Fibroblast of the aortic adventitia (primary cell): ENCODE results near the gene RPS27. TPM values are rescaled to one million over a fixed set of nuclear protein-coding genes. Genes with fewer than 3 reads are reported as not detected.
A peak's percentile ranks its signal among the peaks of the same experiment; 100 is the strongest.

Experiments used
- DNase-seq: peaks from one replicate; pipeline ENCODE4 v3.0.0-alpha.2; 2010; ENCODE audit warnings: low read depth
- H3K4me3 ChIP-seq: 2 replicates; pipeline ENCODE4 v1.5.1; 2011; ENCODE audit warnings: low read depth, mild to moderate bottlenecking, control low read depth, low read length, moderate library complexity
- total RNA-seq: library from RNA; depleted of rRNA; stranded (reverse); fragments of >200 nt; gene quantifications from 2 replicates; pipeline ENCODE4 v1.2.3, GENCODE V29; 2012; ENCODE audit warnings: low replicate concordance
- TF ChIP-seq, protein P1 (sequence below): IDR thresholded peaks from 2 replicates; pipeline ENCODE4 v1.5.1; 2011; ENCODE audit warnings: mild to moderate bottlenecking, low read length, control low read depth, inconsistent platforms; ENCODE audit not compliant: insufficient read depth

RPS27 gene
- total RNA-seq, 1 donor = 2,665 TPM

DNA sequence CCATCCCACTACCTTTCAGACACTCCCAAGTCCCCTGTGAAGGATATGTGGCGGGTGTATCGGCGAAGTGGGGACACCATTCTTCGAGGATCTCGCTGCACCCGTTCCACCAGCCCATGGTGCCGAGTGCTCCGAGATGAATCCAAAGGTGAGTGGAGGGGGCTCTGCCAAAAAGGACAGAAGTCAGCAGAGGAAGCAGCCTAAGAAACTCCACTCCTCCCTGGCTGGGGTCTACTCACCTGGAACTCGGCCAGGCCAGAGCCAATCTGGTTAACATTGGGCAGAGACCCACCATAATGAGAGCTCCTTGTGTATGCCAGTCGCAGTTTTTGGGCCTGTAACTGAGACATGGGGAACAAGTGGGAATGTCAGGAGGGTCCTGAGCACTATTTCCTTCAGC lies 35.7 kb upstream of the RPS27 start:
- DNase-seq = no peak
- TF ChIP-seq, protein P1, sequence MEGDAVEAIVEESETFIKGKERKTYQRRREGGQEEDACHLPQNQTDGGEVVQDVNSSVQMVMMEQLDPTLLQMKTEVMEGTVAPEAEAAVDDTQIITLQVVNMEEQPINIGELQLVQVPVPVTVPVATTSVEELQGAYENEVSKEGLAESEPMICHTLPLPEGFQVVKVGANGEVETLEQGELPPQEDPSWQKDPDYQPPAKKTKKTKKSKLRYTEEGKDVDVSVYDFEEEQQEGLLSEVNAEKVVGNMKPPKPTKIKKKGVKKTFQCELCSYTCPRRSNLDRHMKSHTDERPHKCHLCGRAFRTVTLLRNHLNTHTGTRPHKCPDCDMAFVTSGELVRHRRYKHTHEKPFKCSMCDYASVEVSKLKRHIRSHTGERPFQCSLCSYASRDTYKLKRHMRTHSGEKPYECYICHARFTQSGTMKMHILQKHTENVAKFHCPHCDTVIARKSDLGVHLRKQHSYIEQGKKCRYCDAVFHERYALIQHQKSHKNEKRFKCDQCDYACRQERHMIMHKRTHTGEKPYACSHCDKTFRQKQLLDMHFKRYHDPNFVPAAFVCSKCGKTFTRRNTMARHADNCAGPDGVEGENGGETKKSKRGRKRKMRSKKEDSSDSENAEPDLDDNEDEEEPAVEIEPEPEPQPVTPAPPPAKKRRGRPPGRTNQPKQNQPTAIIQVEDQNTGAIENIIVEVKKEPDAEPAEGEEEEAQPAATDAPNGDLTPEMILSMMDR = no peak
- H3K4me3 ChIP-seq = no peak overlapping the region

DNA sequence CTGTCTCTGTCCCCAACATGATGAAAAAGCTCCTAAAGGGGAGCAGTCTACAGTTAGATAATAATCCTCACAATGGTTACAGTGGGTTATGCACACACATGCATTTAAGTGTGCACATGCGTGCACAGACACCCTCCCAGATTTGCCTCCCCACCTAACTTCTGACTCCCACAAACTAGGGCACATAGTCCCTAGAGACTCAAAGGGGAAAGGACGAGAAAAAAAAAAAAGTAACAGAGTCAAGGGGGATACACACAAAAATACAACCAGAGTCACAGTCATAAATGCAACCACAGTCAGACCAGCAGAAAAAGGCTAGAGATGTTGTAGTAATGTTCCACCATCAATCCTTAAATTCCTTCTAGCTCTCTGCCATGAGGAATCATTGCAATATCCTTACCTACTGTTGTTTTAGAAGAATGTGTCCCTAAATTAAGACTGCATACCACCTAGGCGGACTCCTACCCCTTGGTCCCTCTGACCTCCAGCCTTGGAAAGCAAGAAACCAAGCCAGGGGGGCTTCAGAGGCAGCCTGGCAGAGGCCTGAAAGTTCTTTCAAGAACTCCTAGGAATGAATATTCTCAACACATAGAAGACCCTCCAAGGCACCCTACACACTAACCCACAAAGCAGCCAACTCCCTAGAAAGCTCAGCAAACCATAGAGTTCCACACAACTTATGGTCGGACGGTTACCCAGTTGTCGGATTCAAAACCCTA lies 33.4 kb upstream of the RPS27 start:
- TF ChIP-seq, protein P1 = no peak
- H3K4me3 ChIP-seq = peak overlapping the region; percentile 95
- no peak for DNase-seq

GRCh38 chr1:153957744-153958110 lies 32.8 kb upstream of the RPS27 start:
- peak overlapping the region; percentile 95 for H3K4me3 ChIP-seq
- TF ChIP-seq, protein P1 = no peak
- no peak for DNase-seq

- DNase-seq = peak; percentile 98
- TF ChIP-seq, protein P1 = no peak
- peak within 1 kb of the TSS; percentile 95 for H3K4me3 ChIP-seq
These were observed 32.2 kb upstream of the RPS27 start, which contains the start of gene CRTC2 for GRCh38 chr1:153958111-153958960. TSS of gene CRTC2 (minus strand) at chr1:153958612. CDS start at chr1:153958497, 115 bp downstream.

GRCh38 chr1:153958961-153959260 lies 31.7 kb upstream of the RPS27 start:
- no peak for DNase-seq
- H3K4me3 ChIP-seq = peak overlapping the region; percentile 37
- TF ChIP-seq, protein P1 = no peak

GRCh38 chr1:153959454-153959853 lies 31.1 kb upstream of the RPS27 start:
- H3K4me3 ChIP-seq = no peak overlapping the region
- TF ChIP-seq, protein P1 = no peak
- DNase-seq = no peak
